ENCODE results near the gene AP5M1.
"Not testable (repeated sequence)": the region's sequence is repeated elsewhere in the genome, so short reads cannot be mapped to it uniquely, and the experiment has no call there.

The AP5M1 gene

GRCh38 chr14:57291692-57292647 lies 23.2 kb downstream of the AP5M1 start:
- no peak for DNase-seq (ENCODE audit: low read depth)

DNA sequence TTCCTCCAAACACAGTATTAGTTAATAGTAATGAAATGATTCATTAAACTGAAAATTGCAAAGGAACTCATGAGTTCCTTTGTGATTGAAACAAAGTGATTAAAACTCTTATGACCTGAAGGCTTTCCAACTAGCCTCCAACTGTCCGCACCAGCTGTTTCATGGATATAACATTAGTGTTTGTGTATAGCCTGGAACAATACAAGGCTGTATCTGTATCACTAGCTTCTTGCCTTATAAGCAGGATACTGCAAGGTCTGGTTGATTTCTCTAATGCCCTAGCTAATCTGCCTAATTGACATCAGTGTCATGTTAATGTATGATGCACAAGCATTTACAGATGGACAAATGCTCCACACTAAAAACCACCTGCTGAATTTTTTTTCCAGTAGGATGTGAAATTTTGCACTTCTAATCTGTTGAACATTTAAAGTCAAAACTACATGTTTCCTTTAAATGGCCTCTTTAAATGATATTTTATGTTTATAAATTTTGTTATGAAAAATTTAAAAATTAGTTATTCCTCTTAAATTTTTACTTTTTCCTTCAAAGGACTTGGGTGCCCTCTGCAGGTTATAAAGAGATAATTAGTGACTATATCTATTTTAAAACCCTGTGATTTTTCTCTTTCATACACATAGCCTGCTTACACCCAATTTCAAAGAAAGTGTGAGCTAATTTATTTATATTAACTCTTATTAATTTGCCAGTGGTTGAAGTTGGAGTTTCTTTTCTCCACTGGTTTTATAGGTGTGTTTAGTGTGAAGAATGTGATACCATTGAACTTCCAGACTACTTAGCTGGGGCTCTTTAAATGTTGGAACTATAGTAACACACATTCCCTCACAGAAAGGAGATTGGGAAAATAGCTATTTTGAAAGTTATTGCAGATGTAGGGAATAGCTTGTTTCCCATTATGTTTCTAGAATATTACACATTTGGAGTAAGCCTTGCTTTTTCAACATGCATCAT lies 25.4 kb downstream of the AP5M1 start:
- no peak for DNase-seq (ENCODE audit: low read depth)

- no peak for DNase-seq (ENCODE audit: low read depth)
Observed at GRCh38 chr14:57295239-57295638, 26.5 kb downstream of the AP5M1 start.

GRCh38 chr14:57297852-57298251 lies 29.1 kb downstream of the AP5M1 start:
- DNase-seq (ENCODE audit: low read depth): no peak

- DNase-seq (ENCODE audit: low read depth): no peak
Observed at GRCh38 chr14:57299511-57299910, 30.7 kb downstream of the AP5M1 start.

DNA sequence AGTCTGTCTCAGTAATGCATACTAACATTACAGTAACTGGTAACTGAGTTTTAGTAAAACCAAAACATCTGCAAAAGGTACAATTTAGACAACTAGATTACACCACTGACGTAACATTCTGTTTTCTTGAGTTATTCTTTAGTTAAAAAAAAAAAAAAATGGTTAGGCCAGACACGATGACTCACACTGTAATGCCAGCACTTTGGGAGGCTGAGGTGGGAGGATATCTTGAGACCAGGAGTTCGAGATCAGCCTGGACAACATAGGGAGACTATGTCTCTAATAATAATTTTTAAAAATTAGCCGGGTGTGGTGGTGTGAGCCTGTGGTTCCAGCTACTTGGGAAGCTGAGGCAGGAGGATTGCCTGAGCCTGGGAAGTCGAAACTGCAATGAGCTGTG lies 34.1 kb downstream of the AP5M1 start:
- DNase-seq (ENCODE audit: low read depth): no peak

DNA sequence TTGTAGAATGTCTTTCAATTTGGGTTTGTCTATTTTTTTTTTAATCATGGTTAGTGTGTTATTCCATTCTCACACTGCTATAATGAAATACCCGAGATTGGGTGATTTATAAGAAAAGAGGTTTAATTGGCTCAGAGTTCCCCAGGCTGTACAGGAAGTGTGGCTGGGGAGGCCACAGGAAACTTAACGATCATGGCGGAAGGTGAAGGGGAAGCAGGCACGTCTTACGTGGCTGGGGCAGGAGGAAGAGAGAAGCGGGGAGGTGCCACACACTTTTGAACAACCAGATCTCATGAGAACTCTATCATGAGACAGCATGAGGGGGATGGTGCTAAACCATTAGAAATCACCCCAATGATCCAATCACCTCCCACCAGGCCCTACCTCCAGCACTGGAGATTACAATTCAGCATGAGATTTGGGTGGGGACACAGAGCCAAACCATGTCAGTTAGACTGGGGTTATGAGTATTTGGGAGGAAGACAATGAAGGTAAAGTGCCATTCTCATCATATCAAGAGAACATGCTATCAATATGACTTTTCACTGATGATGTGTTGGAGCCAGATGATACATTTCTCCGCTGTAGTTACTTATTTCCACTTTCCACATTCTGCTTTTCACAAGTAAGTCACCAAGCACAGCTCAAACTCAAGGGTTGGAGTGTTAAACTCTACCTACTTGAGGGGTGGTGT lies 45.8 kb downstream of the AP5M1 start:
- DNase-seq (ENCODE audit: low read depth): no peak

- DNase-seq (ENCODE audit: low read depth): peak; percentile 38
Observed at GRCh38 chr14:57317248-57317833, 48.6 kb downstream of the AP5M1 start.

GRCh38 chr14:57319636-57320192 lies 50.9 kb downstream of the AP5M1 start:
- DNase-seq (ENCODE audit: low read depth): no peak

DNA sequence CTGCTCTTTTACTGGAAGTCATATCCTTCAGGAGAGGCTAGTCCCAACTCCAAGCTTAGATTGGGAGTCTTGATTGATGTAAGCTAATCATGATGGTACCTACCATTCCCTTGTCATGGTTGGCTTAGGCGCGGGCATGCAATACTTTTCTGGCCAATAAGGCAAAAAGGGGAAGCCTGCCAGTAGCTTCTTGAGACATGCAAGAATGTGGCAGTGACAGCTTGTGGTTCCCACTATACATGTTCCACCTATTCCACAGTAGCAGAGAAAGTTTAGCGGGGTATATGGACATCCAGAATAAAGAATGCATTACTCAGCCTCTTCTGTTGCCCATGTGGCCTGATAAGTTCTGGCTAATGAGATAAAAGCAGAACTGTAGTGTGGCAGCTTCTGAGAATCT lies 55.0 kb downstream of the AP5M1 start:
- DNase-seq (ENCODE audit: low read depth): no peak

DNA sequence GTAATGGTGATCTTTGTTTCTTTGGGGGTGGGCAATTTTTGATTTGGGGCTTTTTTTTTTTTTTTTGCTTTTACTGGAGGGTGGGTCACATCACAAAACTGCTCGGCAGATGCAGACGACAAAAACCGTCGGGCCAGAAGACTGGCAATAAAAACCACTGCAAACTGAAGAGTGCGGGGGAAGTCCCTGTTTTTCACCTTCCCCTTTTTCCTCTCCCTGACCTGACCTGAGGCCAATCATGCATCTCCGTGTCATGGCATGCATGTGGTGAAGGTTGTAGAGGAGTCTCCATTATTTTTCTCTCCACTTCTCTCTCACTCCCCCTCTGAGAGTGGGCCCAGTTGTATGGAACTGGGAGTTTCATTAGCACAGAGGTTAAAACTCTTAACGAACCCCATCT lies 57.5 kb downstream of the AP5M1 start:
- no peak for DNase-seq (ENCODE audit: low read depth)

GRCh38 chr14:57329833-57330232 lies 61.1 kb downstream of the AP5M1 start:
- no peak for DNase-seq (ENCODE audit: low read depth)

- DNase-seq (ENCODE audit: low read depth): not testable (repeated sequence)
Observed at GRCh38 chr14:57332475-57332874, 63.7 kb downstream of the AP5M1 start.

DNA sequence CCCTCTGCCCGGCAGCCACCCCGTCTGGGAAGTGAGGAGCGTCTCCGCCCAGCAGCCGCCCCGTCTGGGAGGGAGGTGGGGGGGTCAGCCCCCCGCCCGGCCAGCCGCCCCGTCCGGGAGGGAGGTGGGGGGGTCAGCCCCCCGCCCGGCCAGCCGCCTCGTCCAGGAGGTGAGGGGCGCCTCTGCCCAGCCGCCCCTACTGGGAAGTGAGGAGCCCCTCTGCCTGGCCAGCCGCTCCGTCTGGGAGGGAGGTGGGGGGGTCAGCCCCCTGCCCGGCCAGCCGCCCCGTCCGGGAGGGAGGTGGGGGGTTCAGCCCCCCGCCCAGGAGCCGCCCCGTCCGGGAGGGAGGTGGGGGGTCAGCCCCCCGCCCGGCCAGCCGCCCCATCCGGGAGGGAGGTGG lies 65.0 kb downstream of the AP5M1 start:
- not testable (repeated sequence) for DNase-seq (ENCODE audit: low read depth)

GRCh38 chr14:57343545-57344297 lies 75.0 kb downstream of the AP5M1 start:
- not testable (repeated sequence) for DNase-seq (ENCODE audit: low read depth)

GRCh38 chr14:57345106-57345505 lies 76.3 kb downstream of the AP5M1 start:
- no peak for DNase-seq (ENCODE audit: low read depth)

DNA sequence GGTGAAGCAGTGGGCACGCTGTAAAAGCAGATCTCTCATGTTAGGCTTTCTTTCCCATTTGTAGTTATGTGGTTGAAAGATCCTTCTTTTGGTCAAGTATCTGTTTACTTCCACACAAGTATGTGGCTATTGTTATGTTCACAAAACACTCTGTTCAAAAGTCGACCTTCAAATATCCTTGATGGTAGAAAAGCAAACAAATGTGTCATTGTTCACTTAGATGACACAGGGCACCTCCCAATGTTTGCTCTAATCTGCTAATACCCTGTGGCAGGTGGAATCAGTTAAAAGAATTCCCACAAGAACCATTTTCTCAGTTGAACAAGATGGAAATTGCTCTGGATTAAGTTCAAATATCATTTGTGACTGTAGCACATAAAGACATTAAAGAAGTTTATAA lies 78.0 kb downstream of the AP5M1 start:
- no peak for DNase-seq (ENCODE audit: low read depth)

Data from CMK (cell line).